ENCODE data around the gene OS9.

DNA sequence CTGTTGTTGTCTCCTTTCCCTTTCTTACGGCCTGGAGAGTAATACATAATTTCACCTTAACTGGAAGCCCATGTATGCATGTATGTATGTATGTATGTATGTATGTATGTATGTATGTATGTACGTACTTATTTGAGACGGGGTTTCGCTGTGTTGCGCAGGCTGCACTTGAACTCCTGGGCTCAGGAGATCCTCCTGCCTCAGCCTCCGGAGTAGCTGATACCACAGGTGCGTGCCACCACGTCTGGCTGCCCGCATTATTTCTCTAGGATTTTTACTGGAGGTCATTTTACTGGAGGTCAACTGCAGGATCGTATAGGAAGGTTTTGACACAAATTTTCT, 644 bp upstream of the OS9 start:
- TF ChIP-seq CTCF (IDR thresholded peaks at IDR 0.05; ENCODE audit: low read depth, low read length, missing input control) (no peak), TAF1 (conservative IDR thresholded peaks at IDR 0.05) (no peak), YY1 (IDR thresholded peaks at IDR 0.05) (no peak), FOXA1 (IDR thresholded peaks at IDR 0.05) (no peak)
- TF ChIP-seq, protein P1, sequence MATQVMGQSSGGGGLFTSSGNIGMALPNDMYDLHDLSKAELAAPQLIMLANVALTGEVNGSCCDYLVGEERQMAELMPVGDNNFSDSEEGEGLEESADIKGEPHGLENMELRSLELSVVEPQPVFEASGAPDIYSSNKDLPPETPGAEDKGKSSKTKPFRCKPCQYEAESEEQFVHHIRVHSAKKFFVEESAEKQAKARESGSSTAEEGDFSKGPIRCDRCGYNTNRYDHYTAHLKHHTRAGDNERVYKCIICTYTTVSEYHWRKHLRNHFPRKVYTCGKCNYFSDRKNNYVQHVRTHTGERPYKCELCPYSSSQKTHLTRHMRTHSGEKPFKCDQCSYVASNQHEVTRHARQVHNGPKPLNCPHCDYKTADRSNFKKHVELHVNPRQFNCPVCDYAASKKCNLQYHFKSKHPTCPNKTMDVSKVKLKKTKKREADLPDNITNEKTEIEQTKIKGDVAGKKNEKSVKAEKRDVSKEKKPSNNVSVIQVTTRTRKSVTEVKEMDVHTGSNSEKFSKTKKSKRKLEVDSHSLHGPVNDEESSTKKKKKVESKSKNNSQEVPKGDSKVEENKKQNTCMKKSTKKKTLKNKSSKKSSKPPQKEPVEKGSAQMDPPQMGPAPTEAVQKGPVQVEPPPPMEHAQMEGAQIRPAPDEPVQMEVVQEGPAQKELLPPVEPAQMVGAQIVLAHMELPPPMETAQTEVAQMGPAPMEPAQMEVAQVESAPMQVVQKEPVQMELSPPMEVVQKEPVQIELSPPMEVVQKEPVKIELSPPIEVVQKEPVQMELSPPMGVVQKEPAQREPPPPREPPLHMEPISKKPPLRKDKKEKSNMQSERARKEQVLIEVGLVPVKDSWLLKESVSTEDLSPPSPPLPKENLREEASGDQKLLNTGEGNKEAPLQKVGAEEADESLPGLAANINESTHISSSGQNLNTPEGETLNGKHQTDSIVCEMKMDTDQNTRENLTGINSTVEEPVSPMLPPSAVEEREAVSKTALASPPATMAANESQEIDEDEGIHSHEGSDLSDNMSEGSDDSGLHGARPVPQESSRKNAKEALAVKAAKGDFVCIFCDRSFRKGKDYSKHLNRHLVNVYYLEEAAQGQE (IDR thresholded peaks at IDR 0.05) = no peak
